Measurements from ENCODE around the gene LBX1.
"Not testable (repeated sequence)": the region's sequence is repeated elsewhere in the genome, so short reads cannot be mapped to it uniquely, and the experiment has no call there.

The LBX1 gene

DNA sequence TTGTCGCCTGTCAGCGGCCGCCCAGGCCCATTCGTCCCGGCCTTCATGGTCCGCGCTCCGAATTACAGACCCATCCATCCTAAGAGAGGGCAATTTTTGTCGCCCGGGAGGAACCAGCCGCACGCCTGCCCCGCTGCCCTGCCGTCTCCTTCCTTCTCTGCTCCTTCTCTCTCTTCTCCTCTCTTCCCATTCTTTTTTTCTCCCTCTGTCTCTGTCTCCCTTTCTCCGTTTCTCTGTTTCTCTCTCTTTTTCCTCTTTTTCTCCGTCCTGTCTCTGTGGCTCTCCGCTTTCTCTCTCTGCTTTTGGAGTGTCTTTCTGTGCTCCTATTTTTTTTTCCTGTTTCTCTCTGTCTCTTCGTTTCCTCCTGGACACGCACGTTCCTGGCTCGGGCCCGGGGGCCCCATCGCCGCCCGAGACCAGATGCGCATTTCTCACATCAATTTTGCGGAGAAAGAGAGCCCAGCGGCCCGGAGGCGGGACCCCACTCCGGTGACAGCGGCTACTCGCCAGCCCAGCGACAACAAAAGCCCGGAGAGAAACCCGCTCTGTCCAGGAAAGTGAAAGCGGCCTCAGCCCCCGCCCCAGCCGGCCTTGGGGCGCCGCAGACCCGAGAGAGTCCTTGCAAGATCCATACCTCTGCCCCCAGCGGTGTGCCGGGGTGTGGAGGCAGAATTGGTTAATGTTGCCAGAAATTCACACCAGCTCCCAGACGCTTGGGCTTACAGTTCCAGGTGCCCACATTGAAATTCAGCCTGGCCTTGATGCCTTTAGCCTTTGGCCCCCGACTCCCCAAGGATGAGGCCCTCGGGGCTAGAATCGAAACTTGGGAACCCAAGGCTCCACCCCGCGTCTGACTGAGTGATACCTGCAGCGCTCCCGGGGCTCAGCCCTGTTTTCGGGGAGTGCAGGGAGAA lies 4.1 kb downstream of the LBX1 start:
- DNase-seq = no peak

DNA sequence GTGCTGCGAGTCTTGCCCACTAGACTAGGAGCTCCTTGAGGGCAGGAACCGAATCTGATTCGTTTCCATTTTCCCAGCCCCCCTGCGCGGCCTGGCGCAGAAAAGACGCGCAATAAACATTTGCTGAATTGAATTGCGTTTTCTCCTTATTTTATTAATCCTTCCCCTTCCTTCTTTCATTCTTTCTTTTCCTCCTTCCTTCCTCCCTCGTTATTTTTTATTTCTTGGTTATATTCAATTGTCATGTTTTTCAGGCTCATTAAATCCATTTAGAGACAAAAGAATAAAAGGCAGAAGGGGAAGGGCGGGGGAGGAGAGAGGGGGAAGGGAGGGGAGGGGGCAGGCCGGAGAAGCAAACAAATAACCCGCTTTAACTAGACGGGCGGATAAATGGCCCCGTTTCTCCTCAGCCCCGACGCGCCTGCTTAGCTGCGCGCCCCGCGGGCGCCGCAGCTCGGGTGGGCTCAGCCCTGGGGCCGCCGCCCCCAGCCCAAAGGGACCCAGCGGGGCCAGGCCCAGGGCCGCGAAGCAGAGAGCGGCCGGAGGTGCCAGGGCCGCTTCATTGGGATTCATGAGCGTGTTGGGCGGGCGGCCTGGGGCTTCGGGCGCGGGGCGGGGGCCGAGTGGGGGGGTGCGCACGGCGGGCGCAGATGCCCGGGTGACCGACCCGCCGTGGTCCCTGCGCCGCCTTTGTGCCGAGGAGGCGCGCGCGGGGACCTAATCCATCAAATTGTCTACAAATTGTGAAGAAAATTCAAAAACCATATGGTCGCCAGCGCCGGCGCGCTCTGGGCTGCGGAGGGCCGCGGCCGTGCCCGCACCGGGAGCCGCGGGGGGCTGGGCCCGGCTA lies 5.0 kb downstream of the LBX1 start:
- no peak for DNase-seq

DNA sequence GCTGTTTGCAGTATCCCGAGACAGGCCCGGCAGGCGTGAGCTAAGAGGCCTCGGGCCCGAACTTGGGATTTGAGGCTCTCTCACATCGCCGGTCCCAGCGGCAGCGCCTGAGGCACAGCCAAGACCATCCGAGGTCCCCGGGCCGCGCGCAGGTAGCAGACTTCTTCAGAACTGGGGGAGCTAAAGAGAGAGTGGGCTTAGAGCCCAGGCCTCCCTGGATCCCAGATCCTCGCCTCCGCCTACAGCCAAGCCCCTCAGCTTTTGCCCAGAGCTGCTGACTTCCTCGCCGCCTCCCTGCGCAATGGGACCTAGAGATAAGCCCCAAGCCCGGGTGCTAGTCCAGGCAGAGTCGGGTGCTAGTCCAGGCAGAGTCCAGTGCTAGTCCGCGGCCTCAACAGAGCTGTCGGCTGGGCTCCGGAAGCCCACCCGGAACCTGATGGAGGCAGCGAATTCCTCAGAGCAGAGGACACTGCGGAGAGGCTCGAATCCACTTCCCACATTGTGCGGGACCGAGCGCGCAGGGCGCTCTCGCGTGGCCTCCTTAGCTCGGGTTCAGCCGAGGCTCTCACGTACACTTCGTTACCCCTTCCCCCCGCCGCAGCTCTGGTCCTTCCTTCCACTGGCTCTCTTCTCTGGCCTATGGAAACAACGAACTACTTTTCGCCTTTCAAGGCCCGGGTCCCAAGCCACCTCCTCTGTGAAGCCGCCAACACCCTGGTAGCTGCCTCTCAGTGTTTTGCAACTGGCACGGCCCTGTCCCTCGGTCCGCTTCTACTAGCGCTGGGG lies 5.8 kb downstream of the LBX1 start:
- DNase-seq = no peak

DNA sequence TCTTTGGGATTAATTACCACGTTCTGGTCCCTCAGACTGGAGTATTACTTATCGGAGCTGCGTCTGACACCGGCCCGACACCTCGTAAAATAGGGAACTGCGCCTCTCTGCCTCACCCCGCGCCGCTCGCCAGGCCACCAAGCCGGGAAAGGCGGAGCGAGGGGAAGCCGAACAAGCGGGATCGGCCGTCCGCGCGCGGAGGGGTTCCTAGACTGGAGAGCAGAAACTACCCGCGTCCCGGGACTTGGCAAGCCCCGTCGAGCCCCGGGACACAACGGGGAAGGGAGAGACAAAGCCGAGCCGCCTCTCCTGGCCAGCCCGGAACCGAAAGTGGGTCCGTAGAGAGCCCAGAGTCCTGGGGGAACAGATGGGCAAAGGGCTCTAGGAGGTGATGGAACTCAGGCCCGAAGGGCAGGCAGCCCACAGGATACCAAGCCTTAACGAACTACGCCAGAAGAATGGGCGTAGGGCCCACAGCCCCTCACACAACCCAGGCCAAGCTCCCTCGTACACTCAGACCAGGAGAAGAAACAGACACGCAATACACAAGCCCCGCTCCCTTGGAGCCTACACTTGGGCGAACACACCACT lies 6.5 kb downstream of the LBX1 start:
- DNase-seq = no peak

DNA sequence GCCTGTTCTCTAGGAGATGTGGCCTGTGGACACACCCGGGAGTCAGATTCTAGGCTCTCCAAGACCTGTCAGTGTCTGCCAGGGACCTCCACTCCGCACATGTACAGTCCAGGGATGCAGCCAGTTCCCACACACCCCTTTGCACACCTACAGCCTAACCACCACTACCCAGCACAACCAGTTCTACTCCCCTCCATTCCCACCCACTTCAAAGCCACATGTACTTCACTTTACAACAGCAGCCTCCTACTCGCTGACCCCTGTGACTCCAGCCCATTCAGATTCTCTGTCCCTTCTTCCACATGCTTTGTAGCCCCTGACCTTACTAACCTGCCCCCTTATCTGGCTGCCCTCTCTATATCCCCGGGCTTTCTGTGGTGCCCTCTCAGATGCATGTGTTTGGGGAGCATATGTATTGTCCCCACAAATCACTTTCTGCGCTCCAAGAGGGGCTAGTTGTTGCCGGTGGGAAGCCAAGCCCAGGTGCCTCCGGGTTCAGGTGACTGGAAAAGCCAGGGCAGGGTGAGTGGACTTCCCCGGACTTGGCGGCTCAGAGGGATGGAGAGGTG lies 7.2 kb downstream of the LBX1 start:
- no peak for DNase-seq

DNA sequence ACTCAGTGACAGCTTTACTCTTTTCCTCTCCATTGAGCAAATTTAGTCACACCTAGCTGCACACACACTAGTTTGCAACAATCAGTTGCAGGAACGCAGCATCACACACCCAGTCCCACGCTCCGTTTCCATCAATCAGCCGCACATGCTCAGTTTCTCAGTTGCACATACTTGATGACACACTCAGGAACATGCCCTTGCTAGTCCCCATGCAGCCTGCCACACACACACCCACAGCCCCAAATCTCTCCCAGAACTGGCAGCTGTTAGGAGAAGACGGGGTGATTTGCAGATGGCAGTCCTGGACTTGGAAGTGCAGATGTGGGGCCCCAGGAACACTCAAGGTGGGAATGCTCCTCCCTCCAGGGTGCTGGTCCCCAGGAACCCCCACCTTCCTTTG lies 7.7 kb downstream of the LBX1 start:
- no peak for DNase-seq

DNA sequence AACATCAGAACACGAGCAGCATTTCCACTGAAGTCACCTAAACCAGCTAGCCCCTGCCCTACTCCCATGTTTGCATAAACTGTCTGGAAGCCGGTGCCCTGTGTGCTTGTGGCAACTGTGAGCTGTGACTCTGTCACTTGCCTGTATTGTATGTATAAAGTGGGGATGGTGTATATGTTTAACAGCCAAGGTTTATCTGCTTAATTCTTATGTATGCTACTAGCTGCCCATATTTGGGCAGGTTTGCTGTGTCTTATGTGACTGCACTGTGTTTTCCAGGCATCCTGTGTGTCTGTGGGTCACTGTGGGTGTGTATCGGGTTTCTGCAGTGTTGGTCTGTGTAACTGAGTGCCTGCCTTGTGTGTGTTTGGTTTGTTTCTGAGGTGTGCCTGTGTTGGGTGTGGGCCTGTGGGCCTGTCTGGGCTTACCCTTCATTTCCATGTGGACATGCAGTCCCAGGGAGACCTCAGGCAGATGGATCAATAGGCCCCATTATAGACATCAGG lies 9.3 kb downstream of the LBX1 start:
- no peak for DNase-seq

DNA sequence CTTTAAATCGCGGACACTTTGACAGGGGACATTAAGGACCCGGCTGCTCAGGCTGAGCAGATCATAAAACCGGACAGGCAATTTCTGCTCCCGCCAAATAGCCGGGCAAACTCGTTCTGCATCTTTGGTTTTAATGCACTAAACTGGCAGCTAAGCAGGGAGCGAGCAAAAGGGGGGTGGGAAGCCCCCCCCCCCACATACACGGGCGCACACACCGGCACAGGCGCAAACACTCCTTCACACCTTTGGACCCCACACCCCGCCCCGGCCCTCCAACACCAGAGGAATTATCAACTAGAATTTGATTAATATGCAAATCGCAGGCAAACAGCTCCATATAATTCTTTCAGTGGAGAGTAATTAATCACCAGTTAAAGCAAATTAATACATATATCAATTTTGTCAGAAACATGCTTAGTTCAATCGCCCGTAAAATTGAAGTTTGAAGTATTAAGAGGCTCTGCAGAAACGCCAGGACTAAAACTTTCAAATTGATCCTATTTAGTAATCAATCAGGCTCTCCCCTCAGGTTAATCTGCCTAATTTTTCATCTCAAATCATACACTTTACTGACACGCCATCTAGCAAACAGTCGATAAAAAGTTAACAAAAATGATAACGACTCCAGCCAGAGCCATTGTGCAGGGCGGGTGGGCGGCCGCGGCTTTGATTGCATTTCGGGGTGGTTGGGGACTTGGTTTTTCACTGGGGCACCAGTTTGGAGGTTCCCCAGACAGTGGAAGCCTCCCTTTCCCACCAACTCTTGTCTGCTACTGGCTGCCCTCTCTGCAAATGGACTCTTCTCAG lies 9.9 kb downstream of the LBX1 start:
- DNase-seq = no peak

DNA sequence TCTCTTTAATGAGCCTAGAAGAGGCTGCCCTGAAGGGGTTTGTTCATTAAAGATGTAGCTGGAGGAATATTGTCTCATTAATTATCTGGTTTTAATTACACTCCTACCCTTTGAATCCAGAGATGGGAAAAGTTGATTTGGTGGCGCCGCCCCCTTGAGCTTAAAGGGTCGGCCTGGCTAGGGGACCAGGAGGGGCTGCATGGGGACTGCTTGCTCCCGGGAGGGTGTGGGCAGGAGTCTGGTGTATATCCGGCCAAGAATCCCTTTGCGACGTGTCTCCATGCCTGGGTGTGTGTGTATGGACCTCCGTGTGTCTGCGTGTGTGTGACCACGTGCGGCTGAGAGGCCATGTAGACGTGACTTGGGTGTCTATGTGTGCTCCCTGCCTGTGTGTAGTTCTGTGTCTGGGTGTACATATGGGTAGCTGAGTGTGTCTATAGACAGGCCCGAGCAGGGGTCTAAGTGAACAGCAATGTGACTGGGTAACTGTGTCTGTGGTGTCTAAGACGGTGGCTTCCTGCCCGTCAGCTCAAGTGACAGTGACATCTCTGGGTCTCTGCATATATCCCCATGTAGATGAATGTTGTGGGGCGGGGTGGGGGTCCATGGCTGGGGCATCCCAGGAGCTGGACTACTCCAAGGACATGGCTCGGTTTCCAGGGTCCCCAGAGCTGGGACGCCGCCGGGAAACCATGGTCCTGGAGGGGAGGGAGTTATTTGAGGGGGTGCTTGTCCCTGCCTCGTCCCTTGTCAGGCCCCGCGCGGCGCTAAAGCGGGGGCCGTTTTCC lies 10.7 kb downstream of the LBX1 start:
- no peak for DNase-seq

DNA sequence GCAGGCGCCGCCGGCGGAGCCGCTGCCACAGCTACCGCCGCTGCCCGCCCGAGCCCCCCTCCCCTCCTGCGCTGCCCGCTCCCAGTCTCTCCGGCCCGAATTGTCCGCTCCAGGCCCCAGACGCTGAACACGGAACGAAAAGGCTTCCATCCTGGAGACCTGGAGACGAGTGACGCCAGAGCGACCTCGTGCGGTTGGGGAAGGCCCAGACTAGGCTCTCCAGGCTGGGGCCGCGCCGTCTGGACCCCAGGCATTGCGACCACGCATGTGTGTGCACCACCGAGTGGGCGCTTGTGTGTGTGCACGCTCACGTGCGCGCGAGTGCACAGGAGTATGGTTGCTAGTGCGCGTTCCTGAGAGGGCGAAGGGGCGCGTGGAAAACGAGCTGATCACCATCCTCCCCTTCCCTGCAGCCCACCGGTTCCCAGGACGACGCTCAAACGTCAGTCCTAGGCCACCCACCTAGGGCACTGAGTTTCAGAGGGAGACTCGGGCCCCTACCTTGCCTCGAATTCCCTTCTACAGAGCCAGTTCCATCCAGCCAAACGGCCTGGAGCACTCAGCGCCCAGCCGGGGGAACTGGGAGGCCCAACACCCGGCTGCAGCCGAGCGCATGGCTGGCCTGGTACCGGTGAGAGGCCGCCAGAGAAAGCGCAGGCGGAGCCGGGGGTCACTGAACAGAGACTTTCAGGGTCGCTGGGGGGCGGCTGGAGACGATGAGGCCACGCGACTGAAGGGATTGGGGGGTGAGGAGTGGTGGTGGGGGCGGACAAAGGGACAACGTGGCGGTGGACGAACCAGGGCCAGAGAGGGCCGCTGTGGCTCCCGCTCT lies 11.6 kb downstream of the LBX1 start:
- DNase-seq = peak; percentile 27

DNA sequence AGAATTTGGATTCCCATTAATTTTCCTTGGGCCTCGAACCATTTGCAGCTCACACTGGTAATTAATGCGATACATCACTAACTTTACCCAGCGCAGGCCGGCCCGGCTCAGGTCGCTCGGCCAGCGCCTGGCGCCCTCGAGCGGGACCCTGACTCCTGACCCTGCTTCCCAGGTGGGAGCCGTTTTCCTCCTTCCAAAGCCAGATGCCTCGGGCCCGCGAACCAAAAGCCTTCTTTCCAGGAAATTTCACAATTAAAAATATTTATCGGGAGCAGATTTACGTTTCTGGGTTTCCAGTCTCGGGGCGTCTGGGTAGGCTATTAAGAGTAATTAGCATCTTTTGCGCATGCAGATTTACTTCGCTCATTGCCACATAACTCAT lies 12.2 kb downstream of the LBX1 start:
- no peak for DNase-seq

DNA sequence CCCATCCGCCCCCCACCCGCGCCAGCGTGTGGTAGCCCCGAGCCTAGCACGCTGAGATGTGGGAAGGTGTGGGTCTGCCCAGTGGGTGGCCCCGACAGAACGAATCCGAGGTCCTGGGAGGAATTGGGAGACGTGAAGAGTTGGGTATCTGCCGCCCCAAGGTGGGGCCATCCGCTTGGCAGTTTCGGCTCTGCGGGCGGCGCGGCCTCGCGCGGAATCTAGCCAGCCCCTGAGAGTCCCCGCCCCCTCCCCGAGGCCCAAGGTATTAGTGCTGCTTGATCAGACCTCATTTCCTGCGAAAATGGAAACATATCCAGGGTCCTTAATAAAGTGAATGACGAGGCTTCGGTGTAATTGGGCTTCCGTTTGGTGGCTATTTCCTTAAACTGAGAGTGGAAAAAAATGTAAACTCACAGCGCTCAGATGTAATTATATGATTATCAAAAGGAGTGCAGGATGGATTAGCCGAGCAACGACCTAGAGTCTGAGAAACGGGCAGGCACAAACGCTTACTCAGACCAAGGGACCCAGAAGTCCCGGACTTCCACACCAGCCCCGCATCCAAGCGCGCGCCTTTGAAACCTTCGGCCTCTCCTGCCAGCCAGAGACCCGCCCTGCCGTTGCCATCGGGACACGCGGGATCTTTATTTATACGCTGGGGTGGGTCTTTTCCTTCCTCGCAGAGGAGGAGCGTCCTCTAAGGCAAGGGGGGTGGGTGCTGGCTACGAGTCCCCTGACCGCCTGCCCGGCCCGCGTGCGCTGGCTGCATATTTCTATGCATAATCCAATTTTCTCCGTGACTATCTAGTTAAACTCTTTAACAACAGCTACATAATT lies 12.8 kb downstream of the LBX1 start:
- no peak for DNase-seq

DNA sequence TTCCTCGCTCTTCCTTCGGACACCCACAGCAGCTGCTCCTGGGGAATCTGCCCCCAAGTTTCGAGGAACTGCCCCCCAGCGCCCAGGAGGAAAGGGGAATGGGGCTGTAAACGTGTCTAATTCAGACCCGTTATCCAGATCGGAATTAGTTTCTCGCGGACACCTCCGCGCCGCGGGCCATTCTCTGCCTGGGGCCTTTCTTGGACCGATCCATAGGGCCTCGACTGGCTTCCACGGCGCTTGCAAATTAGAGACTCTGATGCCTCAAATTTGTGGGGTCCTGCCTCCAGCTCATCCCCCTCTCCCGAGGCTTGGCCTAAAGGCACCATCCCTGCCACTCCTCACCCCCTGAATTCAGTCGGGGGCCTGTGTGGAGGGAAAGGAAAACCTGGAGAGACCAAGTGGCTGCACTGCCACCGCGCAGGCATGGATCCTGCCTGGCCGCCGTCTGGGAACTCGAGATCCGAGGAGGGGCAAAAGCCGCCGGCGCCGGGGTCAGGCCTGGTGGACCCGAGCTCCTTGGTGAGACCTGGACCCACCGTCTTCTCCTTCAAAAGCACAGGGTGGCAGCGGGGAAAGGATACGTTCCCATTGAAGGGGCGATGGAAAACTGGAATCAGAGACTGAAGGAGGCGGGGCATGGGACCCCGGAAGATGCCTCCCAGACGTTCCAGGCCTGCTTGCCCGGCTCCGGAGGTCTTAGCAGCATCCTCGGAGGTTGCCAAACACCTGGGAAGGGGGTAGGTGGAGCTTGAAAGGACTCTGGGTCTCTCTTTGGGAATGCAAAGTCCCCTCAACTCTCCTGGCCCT lies 13.7 kb downstream of the LBX1 start:
- no peak for DNase-seq

DNA sequence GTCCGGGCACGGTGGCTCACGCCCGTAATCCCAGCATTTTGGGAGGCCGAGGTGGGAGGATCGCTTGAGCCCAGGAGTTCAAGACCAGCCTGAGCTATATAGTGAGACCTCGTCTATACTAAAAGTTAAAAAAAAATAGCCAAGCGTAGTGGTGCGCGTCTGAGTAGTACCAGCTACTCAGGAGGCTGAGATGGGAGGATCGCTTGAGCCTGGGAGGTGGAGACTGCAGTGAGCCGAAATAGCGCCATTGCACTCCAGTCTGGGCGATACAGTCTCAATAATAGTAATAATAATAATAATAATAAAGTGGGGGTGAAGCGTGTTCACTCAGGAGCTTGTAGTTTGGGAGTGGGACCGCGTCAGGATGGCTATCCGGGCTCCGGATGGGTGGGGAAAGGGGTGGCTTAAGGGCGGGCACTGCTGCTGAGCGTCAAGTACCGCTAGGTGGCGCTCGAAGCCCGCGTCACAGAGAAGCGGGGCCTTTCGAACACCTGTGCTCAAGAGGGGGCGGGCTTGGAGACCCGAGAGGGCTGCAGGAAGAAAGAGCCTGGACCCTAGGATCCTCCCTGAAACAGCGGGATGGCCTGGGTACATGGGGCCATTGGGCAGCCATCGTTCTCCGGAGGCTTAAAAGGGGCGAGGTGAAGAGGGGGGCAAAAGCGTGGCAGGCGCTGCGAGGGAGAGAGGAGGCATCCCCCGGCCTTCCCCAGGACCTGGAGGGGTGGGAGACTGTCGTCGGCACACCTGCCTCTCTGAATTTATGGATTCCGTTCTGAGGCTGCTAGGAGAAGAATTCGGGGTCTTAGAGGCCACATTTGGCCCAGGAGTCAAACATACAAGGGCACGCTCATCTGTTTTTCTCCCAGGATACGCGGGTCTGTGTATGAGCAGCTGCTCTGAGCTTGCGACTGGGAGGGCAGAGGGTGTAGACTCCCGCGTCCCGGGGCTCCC lies 14.5 kb downstream of the LBX1 start:
- DNase-seq = peak; percentile 59

DNA sequence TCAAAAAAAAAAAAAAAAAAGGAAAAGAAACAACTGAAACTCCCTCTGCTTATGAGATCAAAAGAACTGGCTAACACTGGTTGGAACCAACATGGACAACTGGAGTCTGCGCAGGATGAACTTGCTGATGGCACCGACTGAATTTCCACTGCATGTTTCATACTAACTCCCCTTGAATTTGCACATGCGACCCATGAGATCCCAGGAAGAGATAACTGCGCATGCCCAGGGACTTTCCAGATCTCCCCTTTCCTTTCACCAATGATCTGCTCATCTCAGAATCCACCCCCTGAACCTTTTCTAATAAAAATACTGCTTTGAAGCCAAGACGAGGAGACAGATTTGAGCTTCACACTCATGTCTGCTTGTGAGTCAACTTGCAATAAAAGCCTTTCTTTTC lies 20.7 kb downstream of the LBX1 start:
- DNase-seq = no peak

DNA sequence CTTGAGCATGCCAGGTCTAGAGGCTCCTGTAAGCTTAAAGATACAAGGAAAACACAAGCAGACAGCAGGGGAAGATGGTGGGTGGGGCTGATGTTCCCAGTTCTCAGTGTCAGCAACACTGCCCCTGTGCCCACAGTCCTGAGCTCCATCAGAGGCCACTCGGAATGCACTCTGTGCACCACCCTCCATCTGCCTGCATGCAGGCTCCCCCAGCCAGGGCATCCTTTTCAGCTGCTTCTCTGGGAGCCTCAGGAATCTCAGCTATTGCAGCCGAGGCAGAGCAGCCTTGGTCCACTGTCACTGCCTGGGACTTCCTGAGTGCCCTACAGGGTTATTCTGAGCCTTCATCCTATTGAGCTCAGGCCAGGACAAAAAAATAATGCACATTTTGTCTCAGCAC lies 22.2 kb downstream of the LBX1 start:
- DNase-seq = no peak

DNA sequence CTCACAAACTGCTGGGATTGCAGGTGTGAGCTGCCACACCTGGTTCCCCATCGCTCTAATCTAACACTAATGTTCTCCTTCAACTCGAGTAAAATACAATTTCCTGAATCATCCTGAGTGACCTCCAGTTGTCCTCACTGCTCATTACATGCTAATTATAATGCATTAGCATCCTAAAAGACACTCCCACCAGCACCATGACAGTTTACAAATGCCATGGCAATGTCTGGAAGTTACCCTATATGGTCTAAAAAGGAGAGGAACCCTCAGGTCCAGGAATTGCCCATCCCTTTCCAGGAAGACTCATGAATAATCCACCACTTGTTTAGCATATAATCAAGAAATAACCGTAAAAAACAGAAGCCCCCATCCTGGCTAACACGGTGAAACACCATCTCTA lies 26.6 kb downstream of the LBX1 start:
- DNase-seq = not testable (repeated sequence)
